ENCODE measurements around the gene SLC35F3.

- TF ChIP-seq CTCF (IDR thresholded peaks at IDR 0.05) (no peak), POLR2AphosphoS5 (IDR thresholded peaks at IDR 0.05) (no peak), POLR2A (IDR thresholded peaks at IDR 0.05) (no peak), EP300 (IDR thresholded peaks at IDR 0.05) (no peak)
Observed at GRCh38 chr1:233939451-233939850, 35.0 kb downstream of the SLC35F3 start.

All from suprapubic skin (tissue), 4 donors.